NOMO-1 treated with DMSO at 0.1 percent for 48 hours (cell line): Measurements from ENCODE around the gene SRRM4.

Experiments
- DNase-seq: peaks from one replicate; lab custom pipeline; 2025; ENCODE audit not compliant: unreplicated experiment; lab: John Stamatoyannopoulos, UW

SRRM4 gene

DNA sequence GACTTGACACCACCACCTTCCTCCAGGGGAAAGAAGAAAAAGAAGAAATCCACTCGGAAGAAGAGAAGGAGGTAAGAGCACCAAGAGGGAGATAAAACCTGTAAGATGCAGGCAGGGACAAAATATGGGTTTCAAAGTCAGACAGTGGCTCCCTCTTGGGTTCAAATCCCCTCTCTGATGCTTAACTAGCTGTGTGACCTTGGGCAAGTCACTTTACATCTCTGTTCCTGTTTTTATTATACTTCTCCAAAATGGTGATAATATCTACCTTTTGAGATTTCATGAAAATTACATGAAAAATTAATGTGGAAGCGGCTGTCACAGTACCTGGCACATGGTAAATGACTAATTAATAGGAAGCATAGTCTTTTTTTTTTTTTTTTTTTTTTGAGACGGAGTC lies 133.0 kb downstream of the SRRM4 start:
- no peak for DNase-seq

DNA sequence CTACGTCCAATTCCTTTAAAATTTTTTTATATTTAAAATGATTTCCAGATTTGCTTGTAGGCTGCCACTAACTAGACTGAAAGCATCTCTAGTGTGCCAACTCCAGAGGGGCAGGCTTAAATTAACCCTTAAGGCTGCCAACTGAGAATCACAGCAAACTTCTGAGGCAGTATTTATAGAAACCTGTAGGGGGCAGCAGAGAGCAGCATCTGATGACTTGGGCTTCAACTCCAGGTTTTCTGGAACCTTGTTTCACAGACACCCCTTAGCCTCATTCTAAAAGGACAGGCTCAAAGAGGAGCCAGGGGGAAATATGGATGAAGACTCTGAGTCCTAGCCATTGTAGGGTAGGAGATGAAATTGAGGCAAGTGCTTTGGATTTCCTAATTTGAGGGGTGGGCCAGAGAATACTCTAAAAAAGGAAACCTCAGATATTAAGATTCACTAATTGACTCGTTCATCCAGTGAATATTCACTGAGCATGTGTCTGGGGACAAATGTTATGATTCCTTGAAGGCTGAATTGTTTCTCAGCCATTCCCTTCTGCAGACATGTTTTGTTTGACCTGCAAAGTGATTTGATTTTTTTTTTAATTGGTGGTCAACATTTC lies 134.1 kb downstream of the SRRM4 start:
- peak; percentile 22 for DNase-seq

DNA sequence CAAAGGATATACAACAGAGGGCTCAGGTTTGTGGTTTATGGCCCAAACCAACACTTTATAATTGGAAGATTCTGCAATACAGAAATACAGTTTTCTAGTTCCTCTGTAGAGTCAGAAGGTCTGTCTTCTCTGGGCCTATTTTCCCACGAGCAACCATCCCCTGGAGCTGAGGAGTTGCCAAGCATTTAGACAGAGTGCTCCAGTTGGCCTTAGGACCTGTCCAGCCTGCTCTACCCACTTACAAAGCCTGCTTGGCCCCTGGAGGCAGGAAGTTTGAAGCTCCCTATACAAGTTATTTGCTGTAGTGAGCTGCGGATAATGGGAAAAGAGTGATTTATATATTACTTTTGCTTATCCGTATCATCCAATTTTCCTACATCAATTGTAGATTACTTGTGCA lies 136.6 kb downstream of the SRRM4 start:
- DNase-seq = no peak

- DNase-seq = no peak
Measured at GRCh38 chr12:119118625-119119024, 137.3 kb downstream of the SRRM4 start.

DNA sequence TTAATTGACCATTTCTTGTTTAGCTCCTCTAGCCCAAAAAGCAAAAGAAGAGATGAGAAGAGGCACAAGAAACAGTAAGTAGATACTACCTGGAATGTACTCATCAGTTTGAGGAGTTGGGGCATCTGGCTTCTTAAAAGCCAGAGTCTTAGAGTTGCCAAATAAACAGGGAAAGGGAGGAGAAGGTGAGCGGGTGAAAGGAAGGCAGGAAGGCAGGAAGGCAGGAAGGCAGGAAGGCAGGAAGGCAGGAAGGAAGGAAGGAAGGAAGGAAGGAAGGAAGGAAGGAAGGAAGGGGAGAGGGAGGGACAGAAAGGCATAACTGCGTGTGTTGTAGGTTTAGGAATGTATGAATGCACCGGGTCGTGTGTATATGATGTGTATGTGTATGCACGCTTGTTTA lies 140.7 kb downstream of the SRRM4 start:
- DNase-seq = no peak

DNA sequence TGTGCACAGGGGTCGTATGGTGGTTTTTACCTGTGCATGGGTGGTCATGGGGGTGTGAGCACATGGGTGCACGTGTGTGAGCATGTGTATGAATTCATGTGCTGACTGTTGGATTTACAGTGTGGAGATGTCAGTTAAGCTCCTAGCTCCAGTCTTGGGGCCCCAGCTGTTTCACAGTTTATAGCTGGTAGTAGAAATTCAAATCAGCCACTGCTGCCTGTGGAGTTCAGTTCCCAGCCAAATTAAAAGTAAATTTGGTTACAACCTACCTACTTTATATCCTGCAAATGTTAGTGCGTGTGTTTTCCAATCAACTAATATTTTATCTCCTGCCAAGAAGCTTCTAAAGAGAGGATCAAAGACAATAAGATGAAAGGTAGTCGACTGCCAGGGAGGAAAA lies 141.4 kb downstream of the SRRM4 start:
- no peak for DNase-seq

GRCh38 chr12:119128527-119128926 lies 147.2 kb downstream of the SRRM4 start:
- no peak for DNase-seq

DNA sequence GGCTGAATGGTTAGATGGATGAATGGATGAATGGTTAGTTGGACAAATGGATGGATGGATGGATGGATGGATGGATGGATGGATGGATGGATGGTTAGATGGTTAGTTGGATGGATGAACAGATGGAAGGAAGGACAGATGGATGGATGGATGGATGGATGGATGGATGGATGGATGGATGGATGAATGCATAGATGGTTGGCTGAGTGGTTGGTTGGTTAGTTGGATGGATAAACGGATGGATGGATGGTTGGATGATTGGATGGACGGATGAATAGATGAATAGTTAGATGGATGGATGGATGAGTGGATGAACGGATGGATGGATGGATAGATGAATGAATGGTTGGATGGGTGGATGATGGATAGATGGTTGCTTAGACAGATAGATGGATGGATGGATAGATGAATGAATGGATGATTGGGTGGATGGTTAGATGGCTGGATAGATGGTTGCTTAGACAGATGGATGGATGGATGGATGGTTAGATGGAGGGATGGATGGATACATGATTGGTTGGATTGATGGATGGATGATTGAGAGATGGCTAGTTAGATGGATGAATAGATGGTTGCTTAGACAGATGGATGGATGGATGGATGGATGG lies 148.6 kb downstream of the SRRM4 start:
- DNase-seq = no peak

GRCh38 chr12:119130523-119130922 lies 149.2 kb downstream of the SRRM4 start:
- no peak for DNase-seq

DNA sequence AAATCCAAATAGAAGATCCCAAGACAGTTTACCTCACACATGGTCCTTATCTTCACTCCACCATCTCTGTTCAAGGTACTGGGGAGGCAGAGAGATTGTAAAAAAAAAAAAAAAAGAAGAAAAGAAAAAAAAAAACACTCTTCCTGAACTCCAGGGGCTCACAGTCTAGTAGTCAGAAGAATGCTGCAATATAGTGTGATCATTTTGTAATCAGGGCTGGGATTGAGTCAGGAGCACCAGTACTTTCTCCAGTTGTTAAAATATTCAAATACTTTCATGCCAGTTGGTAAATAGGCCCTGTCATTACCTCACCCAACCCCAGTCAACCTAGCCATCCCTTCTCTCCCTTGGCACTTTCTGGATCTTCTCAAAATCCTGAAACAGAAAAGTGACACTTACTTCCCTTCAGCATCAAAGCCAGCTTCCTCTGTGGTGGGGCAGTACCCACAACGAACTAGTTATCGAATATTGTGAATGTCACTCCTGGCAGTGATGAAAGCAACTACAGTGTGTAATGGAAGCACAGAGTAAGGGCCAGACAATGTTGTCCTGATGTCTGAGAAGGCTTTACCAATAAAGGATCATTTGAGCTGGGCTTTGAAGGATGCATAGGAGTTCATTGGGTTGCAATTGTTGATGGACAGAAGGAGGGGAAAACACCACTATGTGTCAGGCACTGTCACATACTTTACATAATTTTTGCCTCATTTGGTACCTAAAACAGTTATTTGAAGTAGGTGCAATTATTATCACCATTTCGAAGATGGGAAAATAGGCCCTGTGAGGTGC lies 153.1 kb downstream of the SRRM4 start:
- DNase-seq = no peak

DNA sequence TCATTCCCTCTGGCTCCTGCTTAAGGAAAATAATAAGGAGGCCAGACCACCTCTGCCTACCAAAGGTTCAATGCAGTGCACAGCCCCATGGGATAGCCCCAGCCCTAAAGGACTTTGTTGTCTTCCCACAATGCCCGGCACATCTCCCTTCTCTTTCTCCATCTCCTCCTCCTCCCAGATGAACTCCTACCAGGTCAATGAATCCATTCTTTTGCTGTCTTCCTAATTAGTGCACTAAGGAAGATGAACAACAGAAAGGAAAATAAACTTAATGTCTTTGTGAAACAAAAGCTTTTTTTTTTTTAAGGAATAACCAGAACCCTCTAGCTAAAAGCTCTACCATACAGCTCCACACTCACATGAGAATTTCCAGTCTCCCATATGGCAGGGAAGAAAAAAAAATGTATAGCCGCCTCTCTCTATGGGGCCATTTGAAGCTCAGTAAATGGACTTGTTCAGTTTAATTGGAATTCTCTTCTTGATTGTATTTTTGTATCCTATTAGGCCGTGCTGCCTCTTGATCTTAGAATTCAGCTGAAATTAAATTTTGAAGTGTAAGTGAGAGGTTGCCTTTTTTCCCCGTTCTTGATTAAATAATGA lies 155.6 kb downstream of the SRRM4 start:
- DNase-seq = no peak

DNA sequence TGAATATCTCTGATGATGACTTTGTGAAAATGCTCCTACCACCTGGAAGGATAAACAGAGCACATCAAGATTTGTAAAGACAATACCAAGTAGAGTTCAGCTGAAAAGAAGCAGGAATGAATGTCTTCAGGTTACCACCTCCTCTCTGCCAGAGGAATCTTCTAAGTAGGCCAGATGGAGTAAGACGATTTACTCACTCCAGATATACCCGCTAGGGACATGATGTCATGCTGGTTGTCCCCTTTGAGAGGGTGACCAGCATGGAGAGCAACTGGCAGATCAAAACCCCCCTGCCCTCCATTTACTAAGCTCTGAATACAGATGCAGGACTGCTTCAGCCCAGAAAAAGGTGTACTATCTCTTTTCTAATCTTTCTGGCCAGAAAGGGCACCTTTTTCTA lies 158.1 kb downstream of the SRRM4 start:
- no peak for DNase-seq

GRCh38 chr12:119145367-119145766 lies 164.0 kb downstream of the SRRM4 start:
- no peak for DNase-seq

DNA sequence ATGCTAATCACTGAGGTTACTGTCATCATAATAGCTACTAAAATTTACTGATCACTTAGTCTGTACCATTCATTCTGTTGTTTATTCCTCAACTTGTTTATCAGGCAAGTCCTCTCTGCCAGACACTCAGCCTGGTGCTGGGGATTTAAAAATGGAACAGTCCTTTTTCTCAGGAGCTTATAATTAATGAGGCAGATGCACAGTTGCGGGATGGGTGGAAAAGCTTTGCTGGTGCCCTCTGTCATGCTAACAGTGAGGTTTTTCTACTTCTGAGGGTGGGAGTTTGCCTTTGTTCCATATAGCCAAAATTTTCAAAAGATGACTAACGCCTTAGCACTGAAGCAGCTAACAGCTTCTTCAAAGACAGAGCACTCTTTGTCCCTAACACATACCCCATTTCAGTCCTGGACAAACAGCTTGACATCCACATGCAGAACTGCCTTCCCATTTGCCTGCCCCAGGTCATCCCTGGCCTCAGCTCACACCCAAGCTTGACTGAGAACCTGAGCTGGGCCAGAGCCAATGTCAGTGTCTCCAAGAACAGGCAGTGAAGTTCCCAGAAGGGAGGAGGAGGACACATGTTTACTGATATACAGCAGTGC lies 166.6 kb downstream of the SRRM4 start:
- DNase-seq = no peak

- no peak for DNase-seq
Measured at GRCh38 chr12:119149270-119149669, 167.9 kb downstream of the SRRM4 start.

GRCh38 chr12:119151445-119152026 lies 170.2 kb downstream of the SRRM4 start:
- DNase-seq = no peak

DNA sequence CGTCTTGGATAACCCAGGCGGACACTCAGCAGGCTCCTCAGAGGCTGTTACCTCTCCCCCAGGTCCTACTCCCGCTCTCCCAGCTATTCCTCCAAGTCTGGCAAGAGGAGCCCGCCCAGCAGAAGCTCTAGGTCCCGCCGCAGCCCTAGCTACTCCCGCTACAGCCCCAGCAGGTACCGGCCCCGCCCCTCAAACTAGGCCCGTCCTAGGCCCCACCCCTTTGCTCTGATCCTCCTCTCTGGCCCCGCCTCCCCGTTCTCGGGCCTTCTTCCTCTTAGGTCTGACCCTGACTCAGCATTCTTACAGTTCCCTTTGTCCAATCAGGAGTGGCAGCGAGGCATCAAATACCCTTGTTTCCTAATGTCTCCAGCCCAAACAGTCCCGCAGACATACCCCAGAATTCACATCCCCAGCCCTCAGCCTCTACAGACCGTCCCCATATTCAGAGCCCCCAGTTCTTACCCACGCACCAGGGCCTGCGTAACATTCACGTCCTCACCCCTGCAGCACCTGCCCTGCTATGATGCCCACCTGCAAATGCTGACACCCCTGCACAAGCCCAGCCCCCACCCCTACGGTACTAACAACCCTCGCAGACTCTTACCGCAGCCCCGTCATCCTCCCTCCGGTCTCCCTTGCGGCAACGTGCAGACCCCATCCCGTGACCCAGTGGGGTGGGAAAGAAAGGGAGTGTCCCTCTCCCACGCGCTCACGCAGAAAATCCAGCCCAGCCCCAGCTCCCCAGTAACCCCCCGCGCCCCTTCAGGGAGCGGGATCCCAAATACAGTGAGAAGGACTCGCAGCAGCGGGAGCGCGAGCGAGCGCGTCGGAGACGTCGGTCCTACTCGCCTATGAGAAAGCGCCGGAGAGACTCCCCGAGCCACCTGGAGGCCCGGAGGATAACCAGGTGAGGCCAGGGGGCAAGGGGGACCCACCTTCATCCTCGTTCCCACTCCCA lies 172.4 kb downstream of the SRRM4 start:
- DNase-seq = peak; percentile 3

GRCh38 chr12:119154435-119154818 lies 173.1 kb downstream of the SRRM4 start:
- no peak for DNase-seq

DNA sequence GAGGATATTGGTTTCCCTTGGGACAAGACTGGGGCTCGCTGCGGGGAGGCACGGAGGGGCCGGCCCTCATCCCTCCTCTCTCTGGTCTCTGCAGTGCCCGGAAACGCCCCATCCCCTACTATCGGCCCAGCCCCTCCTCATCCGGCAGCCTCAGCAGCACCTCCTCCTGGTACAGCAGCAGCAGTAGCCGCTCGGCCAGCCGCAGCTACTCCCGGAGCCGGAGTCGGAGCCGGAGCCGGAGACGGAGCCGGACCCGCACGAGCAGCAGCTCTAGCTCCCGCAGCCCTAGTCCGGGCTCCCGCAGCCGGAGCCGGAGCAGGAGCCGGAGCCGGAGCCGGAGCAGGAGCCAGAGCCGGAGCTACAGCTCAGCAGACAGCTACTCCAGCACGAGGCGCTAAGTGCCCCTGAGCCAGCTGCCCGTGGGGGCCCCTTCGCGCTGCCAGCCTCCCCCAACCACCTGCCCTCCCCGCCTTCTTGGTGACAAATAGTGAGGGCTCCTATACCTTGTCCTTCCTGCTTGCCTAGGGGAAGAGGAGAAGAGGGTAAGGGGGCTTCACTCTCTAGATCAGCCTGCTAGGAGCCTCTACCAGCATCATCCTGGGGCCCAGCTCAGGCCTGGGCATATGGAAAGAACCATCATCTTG lies 175.2 kb downstream of the SRRM4 start:
- DNase-seq = no peak

DNA sequence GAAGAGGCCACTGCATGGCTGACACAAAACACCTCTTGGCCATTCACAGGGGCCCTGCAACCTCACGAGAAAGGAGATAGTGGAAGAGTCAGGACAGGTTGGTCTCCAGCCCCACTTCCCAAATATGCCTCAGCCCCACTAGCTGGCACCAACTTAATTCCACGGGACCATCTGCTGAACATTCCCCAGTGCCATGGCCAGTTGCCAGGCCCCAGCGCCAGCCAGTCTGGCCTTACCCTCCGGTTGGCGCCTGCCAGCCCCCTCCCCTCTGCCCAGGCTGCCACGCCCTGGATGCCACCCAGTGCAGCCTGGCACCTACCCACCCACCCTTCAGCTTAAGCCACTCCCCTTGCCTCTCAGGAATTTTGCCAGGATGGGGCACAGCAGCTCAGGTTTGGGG lies 176.2 kb downstream of the SRRM4 start:
- DNase-seq = no peak
